A549 (cell line): ENCODE data around the gene TMEM44. TPM values are rescaled to one million over a fixed set of nuclear protein-coding genes. Genes with fewer than 3 reads are reported as not detected.

Experiments used
- ATAC-seq, 2 experiments: fragments of 200-7000 bp in 1 of 2; fragments of >200 bp in 1 of 2; cut with Nextera tagmentation in 1 of 2; cut with Tn5 transposase in 1 of 2; 3 replicates each; pipeline versions ENCODE4 v1.8.0 to v1.9.1; 2018 to 2020; ENCODE audit warnings: mild to moderate bottlenecking in 1 of 2, moderate library complexity in 1 of 2
- CTCF ChIA-PET: fragments of 300-600 bp; sonication (Branson Sonifier 250); formaldehyde crosslinking; extraction: SDS; loops from one replicate; lab custom pipeline; 2021; ENCODE audit warnings: antibody characterized with exemption, inconsistent platforms; lab: Yijun Ruan, JAX
- POLR2A ChIA-PET: fragments of 350-600 bp; formaldehyde crosslinking; extraction: SDS; loops from one replicate; lab custom pipeline; 2021; ENCODE audit warnings: antibody characterized with exemption, inconsistent platforms; lab: Yijun Ruan, JAX
- DNase-seq, 2 experiments: peaks; one replicate each; pipeline versions ENCODE4 v3.0.0 to v3.0.0-alpha.2; 2011 to 2016; ENCODE audit warnings: low read depth in 1 of 2, low spot score in 1 of 2
- FAIRE-seq: peaks from 2 replicates; lab custom pipeline; 2011; peaks lifted over from hg19 to GRCh38; lab: Jason Lieb, UNC
- H3K27ac ChIP-seq, 2 experiments: fragments of >200 bp; sonication (Bioruptor Twin); formaldehyde crosslinking; 3 replicates each; pipeline ENCODE4 v1.5.1; 2016 to 2017
- H3K4me1 ChIP-seq: fragments of >200 bp; sonication (Bioruptor Twin); formaldehyde crosslinking; 3 replicates; pipeline ENCODE4 v1.6.1; 2016
- H3K4me2 ChIP-seq: fragments of >200 bp; sonication (Bioruptor Twin); formaldehyde crosslinking; 3 replicates; pipeline ENCODE4 v1.6.1; 2016
- H3K4me3 ChIP-seq: fragments of >200 bp; sonication (Bioruptor Twin); formaldehyde crosslinking; 3 replicates; pipeline ENCODE4 v1.5.1; 2016
- H3K9me3 ChIP-seq: fragments of >200 bp; sonication (Bioruptor Twin); formaldehyde crosslinking; 3 replicates; pipeline ENCODE4 v1.6.1; 2016
- BCL3 ChIP-seq: fragments of >200 bp; sonication (Bioruptor Twin); formaldehyde crosslinking; IDR thresholded peaks from 3 replicates; pipeline ENCODE4 v1.6.1; 2016
- CTCF ChIP-seq: fragments of >200 bp; sonication (Bioruptor Twin); formaldehyde crosslinking; IDR thresholded peaks from 3 replicates; pipeline ENCODE4 v1.5.1; 2016
- ELK1 ChIP-seq: fragments of 150-350 bp; IDR thresholded peaks from 2 replicates; pipeline ENCODE4 v1.6.1; 2014; ENCODE audit warnings: low read depth, mild to moderate bottlenecking, low read length
- FOSL2 ChIP-seq, 2 experiments: fragments of 450-650 bp in 1 of 2; fragments of >200 bp in 1 of 2; sonication (Bioruptor Twin) in 1 of 2; formaldehyde crosslinking; IDR thresholded peaks; 2 replicates each; pipeline versions ENCODE4 v1.5.0 to v1.6.1; 2016 to 2020; ENCODE audit warnings: mild to moderate bottlenecking in 1 of 2, moderate library complexity in 1 of 2
- HOXB5 ChIP-seq: fragments of 250-450 bp; sonication (Bioruptor Pico); IDR thresholded peaks from 2 replicates; pipeline ENCODE4 v1.5.0; 2020; ENCODE audit warnings: mild to moderate bottlenecking, moderate library complexity
- MAFK ChIP-seq: fragments of 450-650 bp; IDR thresholded peaks from 2 replicates; pipeline ENCODE4 v1.6.1; 2014; ENCODE audit not compliant: partially characterized antibody
- PBX3 ChIP-seq: IDR thresholded peaks from 2 replicates; pipeline ENCODE4 v1.6.1; 2012
- RAD21 ChIP-seq, 2 experiments: fragments of >200 bp in 1 of 2; sonication (Bioruptor Twin) in 1 of 2; formaldehyde crosslinking in 1 of 2; IDR thresholded peaks in 1 of 2; conservative IDR thresholded peaks in 1 of 2; 2 replicates in 1 of 2; 3 replicates in 1 of 2; pipeline ENCODE4 v1.6.1; 2012 to 2018; ENCODE audit warnings: inconsistent platforms in 1 of 2
- RNF2 ChIP-seq: fragments of 200-600 bp; sonication (generic); IDR thresholded peaks from 2 replicates; pipeline ENCODE4 v1.6.1; 2016; ENCODE audit warnings: low read depth, mild to moderate bottlenecking, antibody characterized with exemption, moderate library complexity, borderline replicate concordance
- SMC3 ChIP-seq: fragments of >200 bp; sonication (Bioruptor Twin); formaldehyde crosslinking; IDR thresholded peaks from 3 replicates; pipeline ENCODE4 v1.6.1; 2018; ENCODE audit warnings: inconsistent platforms
- SREBF2 ChIP-seq: fragments of 450-650 bp; IDR thresholded peaks from 2 replicates; pipeline ENCODE4 v1.6.1; 2014; ENCODE audit warnings: mild to moderate bottlenecking, moderate library complexity
- TP53 ChIP-seq: fragments of 250-450 bp; sonication (Bioruptor Pico); IDR thresholded peaks from 2 replicates; pipeline ENCODE4 v1.5.0; 2021; ENCODE audit warnings: mild to moderate bottlenecking, moderate library complexity
- ZNF302 ChIP-seq: fragments of 250-450 bp; sonication (Bioruptor Pico); IDR thresholded peaks from 2 replicates; pipeline ENCODE4 v1.9.0; 2021; ENCODE audit warnings: inconsistent platforms, mild to moderate bottlenecking, moderate library complexity
- ZSCAN20 ChIP-seq: fragments of 250-450 bp; sonication (Bioruptor Pico); IDR thresholded peaks from 2 replicates; pipeline ENCODE4 v1.8.0; 2022; ENCODE audit warnings: mild to moderate bottlenecking, moderate library complexity
- WGBS: methylation state at CpG from one replicate; pipeline ENCODE4 v1.1.6; 2017; ENCODE audit errors: missing lambda C conversion rate; 5-methylcytosine and 5-hydroxymethylcytosine counted together
- polyA plus RNA-seq, 4 experiments: library from polyadenylated mRNA; depleted of rRNA in 3 of 4; stranded (reverse); fragments of >200 nt; fragmentation: RNase III in 1 of 4; extraction: RNeasy Plus Mini Kit Qiagen cat#74134 plus additional on column Dnase treatment in 1 of 4; gene quantifications; 2 replicates in 3 of 4; 3 replicates in 1 of 4; pipeline ENCODE4 v1.2.3, GENCODE V29; 2011 to 2017

Gene TMEM44
- polyA plus RNA-seq, 2 of the 4 experiments (the other 2 are of a cell fraction) = 16.0 to 17.0 TPM

GRCh38 chr3:194574639-194575483 is 58.4 kb downstream of the TMEM44 start:
- TF ChIP-seq PBX3 (no peak), MAFK (peak; percentile 22), ZSCAN20 (CRISPR knock-in tag) (no peak), ELK1 (no peak), HOXB5 (CRISPR knock-in tag) (no peak), RNF2 (no peak), BCL3 (no peak), SREBF2 (no peak), ZNF302 (CRISPR knock-in tag) (no peak), FOSL2 (IDR thresholded peaks at IDR 0.05) (no peak), FOSL2 (CRISPR knock-in tag; IDR thresholded peaks at IDR 0.05) (0 out of 2 replicates have a peak, but pooled peaks have one; percentile 3)
- ATAC-seq (peak in 1 of 2 experiments; percentile 10; a peak in 2 of 6 replicates), DNase-seq (no peak), FAIRE-seq (no peak)
- POLR2A ChIA-PET = interaction anchor here (1.5 kb wide), 1 partner anchor 18 kb away, joined by 3 read pairs; no protein-coding TSS in a partner anchor
- H3K9me3 ChIP-seq = no peaks in the 10 kb centered on the region
- WGBS = 57% methylated on average over 15 of the region's 15 CpGs
- no peak overlapping the region for H3K4me3 ChIP-seq
- H3K4me1 ChIP-seq = peaks cover 63% of the 10 kb centered on the region
- peak overlapping the region; percentile 21; the same call in 2 of the 3 replicates for H3K4me2 ChIP-seq
- CTCF ChIA-PET = interaction anchor here (0.7 to 2.6 kb wide), 9 partner anchors 9 to 134 kb away, joined by 3 to 15 read pairs (median 4); no protein-coding TSS in a partner anchor
- H3K27ac ChIP-seq = peak overlapping the region; percentile 60 to 83; a peak in 5 of 6 replicates

GRCh38 chr3:194573680-194574437 is 59.4 kb downstream of the TMEM44 start:
- H3K4me3 ChIP-seq = no peak overlapping the region
- TF ChIP-seq PBX3 = no peak
- TF ChIP-seq SMC3 = 0 out of 3 replicates have a peak, but pooled peaks have one; percentile 13
- peak; percentile 38; the same call in 2 of the 3 replicates for TF ChIP-seq CTCF
- peak; percentile 47 to 64; a peak in 4 of 5 replicates for TF ChIP-seq RAD21 (conservative IDR thresholded peaks at IDR 0.05 in 1 of 2, IDR thresholded peaks at IDR 0.05 in 1 of 2)
- no peak for TF ChIP-seq TP53 (CRISPR knock-in tag)
- CTCF ChIA-PET = interaction anchor here (0.5 to 2.6 kb wide), 9 partner anchors 21 to 133 kb away, joined by 3 to 15 read pairs (median 4); no protein-coding TSS in a partner anchor
- POLR2A ChIA-PET = interaction anchor here (1.5 kb wide), 1 partner anchor 17 kb away, joined by 3 read pairs; no protein-coding TSS in a partner anchor
- no peak overlapping the region; the same call in 2 of the 3 replicates for H3K4me2 ChIP-seq
- DNase-seq (peak; percentile 31 to 39), ATAC-seq (peak; percentile 47 to 63; a peak in 4 of 6 replicates), FAIRE-seq (no peak)
- H3K9me3 ChIP-seq = no peaks in the 10 kb centered on the region
- 85% methylated on average over 6 of the region's 10 CpGs for WGBS
- peak overlapping the region; percentile 60 to 83; a peak in 4 of 6 replicates for H3K27ac ChIP-seq
- H3K4me1 ChIP-seq = peaks cover 57% of the 10 kb centered on the region
